Stimulated activated CD4-positive, alpha-beta T cell treated with anti-CD3 and anti-CD28 coated beads, TNF-alpha, amount 100 ng/mL, for 48 hours (primary cell): ENCODE measurements around the gene TOP2A.

Experiments used
- DNase-seq, 3 donors: peaks; one replicate each; pipeline ENCODE4 v3.0.0-alpha.2; 2020; ENCODE audit warnings: low read depth in 3 of 3

The TOP2A gene

GRCh38 chr17:40453881-40454612 lies 36.4 kb upstream of the TOP2A start:
- DNase-seq = no peak

GRCh38 chr17:40452921-40453378 lies 35.3 kb upstream of the TOP2A start:
- no peak for DNase-seq

GRCh38 chr17:40452216-40452787 lies 34.6 kb upstream of the TOP2A start:
- DNase-seq = no peak

- DNase-seq = no peak
These were observed 33.7 kb upstream of the TOP2A start for GRCh38 chr17:40451420-40451819.

GRCh38 chr17:40450175-40450574 lies 32.5 kb upstream of the TOP2A start:
- no peak for DNase-seq

GRCh38 chr17:40448639-40449261 lies 31.1 kb upstream of the TOP2A start:
- no peak for DNase-seq

GRCh38 chr17:40448213-40448638 lies 30.5 kb upstream of the TOP2A start:
- no peak for DNase-seq

GRCh38 chr17:40447806-40448205 lies 30.1 kb upstream of the TOP2A start:
- no peak for DNase-seq

- DNase-seq = no peak
These were observed 29.5 kb upstream of the TOP2A start for GRCh38 chr17:40447148-40447644.

GRCh38 chr17:40445751-40446468 lies 28.2 kb upstream of the TOP2A start:
- no peak for DNase-seq

- no peak for DNase-seq
These were observed 26.5 kb upstream of the TOP2A start for GRCh38 chr17:40443988-40444899.

- peak in 2 of 3 donors; percentile 47 to 71 for DNase-seq
These were observed 25.7 kb upstream of the TOP2A start, which contains the start of gene IGFBP4 for GRCh38 chr17:40443196-40443987. Gene IGFBP4, plus strand, starts transcription at chr17:40443450. Its CDS starts 286 bp downstream, at chr17:40443736.

GRCh38 chr17:40442392-40443195 lies 24.9 kb upstream of the TOP2A start:
- DNase-seq = no peak

GRCh38 chr17:40440166-40440565 lies 22.5 kb upstream of the TOP2A start:
- no peak for DNase-seq

GRCh38 chr17:40437095-40437732 lies 19.5 kb upstream of the TOP2A start:
- DNase-seq = no peak

- no peak for DNase-seq
These were observed 18.9 kb upstream of the TOP2A start for GRCh38 chr17:40436636-40437035.

- DNase-seq = no peak
These were observed 16.1 kb upstream of the TOP2A start for GRCh38 chr17:40433551-40434415.
